GM12878 (cell line): ENCODE measurements around the gene SLC12A3. TPM values are rescaled to one million over a fixed set of nuclear protein-coding genes. Genes with fewer than 3 reads are reported as not detected.

Experiments used
- ATAC-seq: fragments of 200-7000 bp; cut with Tn5 transposase; 3 replicates; pipeline ENCODE4 v1.9.1; 2020; ENCODE audit warnings: mild to moderate bottlenecking, moderate library complexity
- BruUV-seq: library from RNA; stranded (reverse); fragments of 400-500 nt; replicated peaks from 2 replicates; lab custom pipeline; 2021; lab: Mats Ljungman, UMichigan
- CTCF ChIA-PET: fragments of 300-600 bp; sonication (Branson Sonifier 250); formaldehyde crosslinking; extraction: SDS; loops from one replicate; lab custom pipeline; 2021; ENCODE audit warnings: inconsistent platforms; lab: Yijun Ruan, JAX
- POLR2A ChIA-PET: fragments of 350-600 bp; formaldehyde crosslinking; extraction: SDS; loops from one replicate; lab custom pipeline; 2021; ENCODE audit warnings: inconsistent platforms; lab: Charles Lee
- RAD21 ChIA-PET: fragments of 300-600 bp; sonication (Branson Sonifier 250); formaldehyde crosslinking; loops from one replicate; lab custom pipeline; 2023; ENCODE audit warnings: antibody characterized with exemption; ENCODE audit not compliant: unreplicated experiment; lab: Charles Lee
- SMC1A ChIA-PET: fragments of 300-600 bp; sonication (Branson Sonifier 250); formaldehyde crosslinking; loops from one replicate; lab custom pipeline; 2023; ENCODE audit not compliant: unreplicated experiment, uncharacterized antibody; lab: Charles Lee
- DNase-seq: peaks from one replicate; pipeline ENCODE4 v3.0.0-alpha.2; 2011; ENCODE audit warnings: low read depth, low spot score
- FAIRE-seq: peaks from 3 replicates; lab custom pipeline; 2011; peaks lifted over from hg19 to GRCh38; lab: Jason Lieb, UNC
- H2AFZ ChIP-seq: 2 replicates; pipeline ENCODE4 v1.6.0; 2011; ENCODE audit warnings: low read depth, low read length, control low read depth; ENCODE audit not compliant: control insufficient read depth
- H3K27ac ChIP-seq: 2 replicates; pipeline ENCODE4 v1.5.1; 2011; ENCODE audit warnings: control low read depth; ENCODE audit not compliant: control insufficient read depth, insufficient read depth
- H3K27me3 ChIP-seq, 2 experiments: replicated peaks in 1 of 2; 2 replicates each; pipeline versions ENCODE4 v1.6.0 to v1.6.1; 2011; ENCODE audit warnings: low read length in 1 of 2; ENCODE audit not compliant: control insufficient read depth in 2 of 2, insufficient read depth in 2 of 2
- H3K36me3 ChIP-seq, 2 experiments: 2 replicates each; pipeline ENCODE4 v1.5.1; 2011; ENCODE audit warnings: low read length in 1 of 2; ENCODE audit not compliant: control insufficient read depth in 2 of 2, insufficient read depth in 2 of 2
- H3K4me1 ChIP-seq: 2 replicates; pipeline ENCODE4 v1.6.1; 2011; ENCODE audit warnings: mild to moderate bottlenecking, low read length, moderate library complexity, mixed read lengths; ENCODE audit not compliant: control insufficient read depth, insufficient read depth
- H3K4me2 ChIP-seq: 2 replicates; pipeline ENCODE4 v1.6.0; 2011; ENCODE audit warnings: control low read depth; ENCODE audit not compliant: control insufficient read depth, insufficient read depth
- H3K4me3 ChIP-seq: fragments of 200-600 bp; sonication (generic); 2 replicates; pipeline ENCODE4 v1.5.1; 2016
- H3K79me2 ChIP-seq: 2 replicates; pipeline ENCODE4 v1.6.0; 2011; ENCODE audit warnings: low read length; ENCODE audit not compliant: control insufficient read depth, insufficient read depth
- H3K9ac ChIP-seq: 2 replicates; pipeline ENCODE4 v1.8.0; 2011; ENCODE audit warnings: low read length, control low read depth, mixed read lengths; ENCODE audit not compliant: control insufficient read depth, insufficient read depth
- H3K9me3 ChIP-seq: replicated peaks from 3 replicates; pipeline ENCODE4 v1.5.1; 2011; ENCODE audit warnings: mild to moderate bottlenecking, low read length; ENCODE audit not compliant: control insufficient read depth, insufficient read depth
- H4K20me1 ChIP-seq: 2 replicates; pipeline ENCODE4 v1.6.0; 2011; ENCODE audit not compliant: control insufficient read depth, insufficient read depth
- HDGF ChIP-seq: fragments of 450-650 bp; IDR thresholded peaks from 2 replicates; pipeline ENCODE4 v1.6.1; 2016; ENCODE audit warnings: antibody characterized with exemption
- IKZF2 ChIP-seq, 2 experiments: fragments of 450-650 bp; IDR thresholded peaks; 2 replicates each; pipeline ENCODE4 v1.6.1; 2017; ENCODE audit warnings: mild to moderate bottlenecking in 2 of 2, moderate library complexity in 2 of 2
- JUNB ChIP-seq: IDR thresholded peaks from 2 replicates; pipeline ENCODE4 v1.6.1; 2016; ENCODE audit warnings: antibody characterized with exemption, mild to moderate bottlenecking
- MXI1 ChIP-seq: fragments of 150-350 bp; IDR thresholded peaks from 2 replicates; pipeline ENCODE4 v1.6.1; 2011; ENCODE audit warnings: low read depth, mild to moderate bottlenecking, inconsistent platforms, low read length, improper control_type of control experiment
- NBN ChIP-seq: fragments of 450-650 bp; IDR thresholded peaks from 2 replicates; pipeline ENCODE4 v1.6.1; 2016
- NFXL1 ChIP-seq: fragments of 450-650 bp; IDR thresholded peaks from 2 replicates; pipeline ENCODE4 v1.6.1; 2017; ENCODE audit warnings: antibody characterized with exemption, mild to moderate bottlenecking, borderline replicate concordance
- PML ChIP-seq: IDR thresholded peaks from 2 replicates; pipeline ENCODE4 v1.6.1; 2012; ENCODE audit warnings: low read length, inconsistent platforms
- POLR2AphosphoS5 ChIP-seq: IDR thresholded peaks from 2 replicates; pipeline ENCODE4 v1.6.1; 2011; ENCODE audit warnings: mild to moderate bottlenecking, low read length, inconsistent platforms
- SIX5 ChIP-seq: IDR thresholded peaks from 2 replicates; pipeline ENCODE4 v1.6.1; 2011; ENCODE audit warnings: mild to moderate bottlenecking, low read depth, low read length, moderate library complexity; ENCODE audit not compliant: severe bottlenecking
- SRF ChIP-seq, 2 experiments: IDR thresholded peaks; 2 replicates each; pipeline ENCODE4 v1.6.1; 2011; ENCODE audit warnings: low read depth in 2 of 2, low read length in 2 of 2, mild to moderate bottlenecking in 1 of 2, moderate library complexity in 1 of 2
- SUZ12 ChIP-seq: fragments of 200-600 bp; sonication (generic); IDR thresholded peaks from one replicate; pipeline ENCODE4 v1.6.1; 2018; ENCODE audit warnings: antibody characterized with exemption, mild to moderate bottlenecking; ENCODE audit not compliant: unreplicated experiment
- ZNF274 ChIP-seq: IDR thresholded peaks from one replicate; pipeline ENCODE4 v1.8.0; 2011; ENCODE audit not compliant: insufficient read length, insufficient read depth
- WGBS: methylation state at CpG from one replicate; pipeline ENCODE4 v1.1.6; 2016; ENCODE audit warnings: low lambda C conversion rate; ENCODE audit not compliant: insufficient replicate concordance, insufficient coverage; ENCODE audit errors: missing lambda C conversion rate; 5-methylcytosine and 5-hydroxymethylcytosine counted together
- in situ Hi-C: fragments of 300-500 bp; cut with MboI; formaldehyde crosslinking; loops from 9 replicates; pipeline ENCODE4 v1.14.3; 2018; ENCODE audit warnings: mixed read lengths
- intact Hi-C: fragments of 100-400 bp; cut with micrococcal nuclease; formaldehyde crosslinking; loops from one replicate; pipeline ENCODE4 v1.14.2; 2022; ENCODE audit not compliant: unreplicated experiment
- polyA plus RNA-seq, 11 experiments: library from polyadenylated mRNA; depleted of rRNA in 4 of 11; unstranded in 6 of 11; stranded (reverse) in 5 of 11; fragments of >200 nt; fragmentation: Nextera tagmentation in 4 of 11; fragmentation: Illumina TruSeq in 1 of 11; extraction: Ambion mirVana in 4 of 11; extraction: Trizol in 1 of 11; gene quantifications; 1 replicate in 1 of 11; 2 replicates in 10 of 11; pipeline versions ENCODE4 v1.2.1 to v1.2.3, GENCODE V29; 2011 to 2016; ENCODE audit warnings: inconsistent platforms in 2 of 11, missing spikeins in 2 of 11, low read depth in 1 of 11
- total RNA-seq, 4 experiments: library from RNA; depleted of rRNA in 3 of 4; stranded (reverse); fragments of >200 nt in 3 of 4; fragmentation: Illumina TruSeq in 1 of 4; extraction: Trizol in 1 of 4; gene quantifications; 2 replicates each; pipeline versions ENCODE4 v1.2.1 to v1.2.3, GENCODE V29; 2013 to 2021
- TF ChIP-seq, protein P1 (sequence below): IDR thresholded peaks from 2 replicates; pipeline ENCODE4 v1.6.1; 2011; ENCODE audit warnings: low read depth, mild to moderate bottlenecking, low read length, moderate library complexity, borderline replicate concordance; ENCODE audit errors: extremely low read depth
- TF ChIP-seq, protein P2 (sequence below): fragments of 150-350 bp; IDR thresholded peaks from 2 replicates; pipeline ENCODE4 v1.6.1; 2014; ENCODE audit warnings: mild to moderate bottlenecking, low read depth, low read length
- TF ChIP-seq, protein P3 (sequence below): fragments of 450-650 bp; IDR thresholded peaks from 2 replicates; pipeline ENCODE4 v1.6.1; 2017; ENCODE audit warnings: mild to moderate bottlenecking, moderate library complexity

SLC12A3 gene
- total and polyA plus RNA-seq, 10 of the 15 experiments (the other 5 are each of a cell fraction or from before 2014, with no cell fraction given): 0.05 to 6.3 (median 3.1) TPM

DNA sequence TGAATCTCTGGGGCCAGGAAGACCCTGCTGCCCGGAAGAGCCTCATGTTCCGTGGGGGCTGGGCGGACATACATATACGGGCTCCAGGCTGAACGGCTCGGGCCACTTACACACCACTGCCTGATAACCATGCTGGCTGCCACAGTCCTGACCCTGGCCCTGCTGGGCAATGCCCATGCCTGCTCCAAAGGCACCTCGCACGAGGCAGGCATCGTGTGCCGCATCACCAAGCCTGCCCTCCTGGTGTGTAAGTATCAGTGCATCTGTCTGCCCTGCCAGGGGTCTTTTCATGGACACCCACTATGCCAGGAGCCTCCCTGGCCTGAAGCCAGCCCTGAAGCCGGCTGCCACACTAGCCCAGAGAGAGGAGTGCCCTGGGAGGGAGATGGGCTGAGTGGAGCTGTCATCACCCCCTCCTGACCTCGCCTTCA, 96.9 kb downstream of the SLC12A3 start, which contains the start of gene CETP:
Gene CETP, plus strand, starts transcription at position 100 of the 431 bp plus-strand sequence. Its CDS starts 30 bp downstream, at position 130.
- Histone ChIP-seq H3K4me3 (no peak within 1 kb of the TSS), H3K36me3 (no peaks in the 10 kb centered on the region), H3K27me3 (no peaks in the 10 kb centered on the region), H3K27ac (no peak within 1 kb of the TSS), H3K9ac (no peak within 1 kb of the TSS), H3K9me3 (no peaks in the 10 kb centered on the region), H3K4me2 (no peak within 1 kb of the TSS), H3K4me1 (peaks cover 7% of the 10 kb centered on the region), H4K20me1 (no peaks in the 10 kb centered on the region), H3K79me2 (no peaks in the 10 kb centered on the region), H2AFZ (no peak within 1 kb of the TSS)
- ChIA-PET CTCF (interaction anchor here (0.9 to 17.5 kb wide), 9 partner anchors 8 to 169 kb away, joined by 3 to 420 read pairs (median 68); partner anchors contain the start of genes NLRC5 and SLC12A3), SMC1A (interaction anchor here (1.0 to 31.6 kb wide), 8 partner anchors 13 to 207 kb away, joined by 3 to 604 read pairs (median 44); partner anchors contain the start of gene NLRC5), POLR2A (interaction anchor here (1.1 to 1.5 kb wide), 2 partner anchors 17 to 33 kb away, joined by 3 to 4 read pairs; no protein-coding TSS in a partner anchor), RAD21 (interaction anchor here (0.9 to 16.8 kb wide), 5 partner anchors 21 to 167 kb away, joined by 3 to 376 read pairs (median 8); partner anchors contain the start of gene NLRC5)
- intact Hi-C loops: loop anchor here (5.0 kb wide), 1 partner anchor 35 kb away; no protein-coding TSS in a partner anchor
- DNase-seq: no peak
- no peak for FAIRE-seq
- TF ChIP-seq SIX5: no peak
- no peak for TF ChIP-seq IKZF2 (IDR thresholded peaks at IDR 0.05)
- TF ChIP-seq JUNB: no peak
- TF ChIP-seq, protein P1, sequence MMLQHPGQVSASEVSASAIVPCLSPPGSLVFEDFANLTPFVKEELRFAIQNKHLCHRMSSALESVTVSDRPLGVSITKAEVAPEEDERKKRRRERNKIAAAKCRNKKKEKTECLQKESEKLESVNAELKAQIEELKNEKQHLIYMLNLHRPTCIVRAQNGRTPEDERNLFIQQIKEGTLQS: no peak
- TF ChIP-seq HDGF: no peak
- TF ChIP-seq, protein P2, sequence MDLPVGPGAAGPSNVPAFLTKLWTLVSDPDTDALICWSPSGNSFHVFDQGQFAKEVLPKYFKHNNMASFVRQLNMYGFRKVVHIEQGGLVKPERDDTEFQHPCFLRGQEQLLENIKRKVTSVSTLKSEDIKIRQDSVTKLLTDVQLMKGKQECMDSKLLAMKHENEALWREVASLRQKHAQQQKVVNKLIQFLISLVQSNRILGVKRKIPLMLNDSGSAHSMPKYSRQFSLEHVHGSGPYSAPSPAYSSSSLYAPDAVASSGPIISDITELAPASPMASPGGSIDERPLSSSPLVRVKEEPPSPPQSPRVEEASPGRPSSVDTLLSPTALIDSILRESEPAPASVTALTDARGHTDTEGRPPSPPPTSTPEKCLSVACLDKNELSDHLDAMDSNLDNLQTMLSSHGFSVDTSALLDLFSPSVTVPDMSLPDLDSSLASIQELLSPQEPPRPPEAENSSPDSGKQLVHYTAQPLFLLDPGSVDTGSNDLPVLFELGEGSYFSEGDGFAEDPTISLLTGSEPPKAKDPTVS: no peak
- no peak for TF ChIP-seq PML
- no peak for TF ChIP-seq NBN
- TF ChIP-seq POLR2AphosphoS5: no peak
- TF ChIP-seq NFXL1: no peak
- TF ChIP-seq SUZ12: no peak
- TF ChIP-seq SRF (IDR thresholded peaks at IDR 0.05; ENCODE audit: low read depth in 2 of 2, low read length in 2 of 2): no peak
- TF ChIP-seq ZNF274: no peak
- TF ChIP-seq MXI1: no peak
- TF ChIP-seq, protein P3, sequence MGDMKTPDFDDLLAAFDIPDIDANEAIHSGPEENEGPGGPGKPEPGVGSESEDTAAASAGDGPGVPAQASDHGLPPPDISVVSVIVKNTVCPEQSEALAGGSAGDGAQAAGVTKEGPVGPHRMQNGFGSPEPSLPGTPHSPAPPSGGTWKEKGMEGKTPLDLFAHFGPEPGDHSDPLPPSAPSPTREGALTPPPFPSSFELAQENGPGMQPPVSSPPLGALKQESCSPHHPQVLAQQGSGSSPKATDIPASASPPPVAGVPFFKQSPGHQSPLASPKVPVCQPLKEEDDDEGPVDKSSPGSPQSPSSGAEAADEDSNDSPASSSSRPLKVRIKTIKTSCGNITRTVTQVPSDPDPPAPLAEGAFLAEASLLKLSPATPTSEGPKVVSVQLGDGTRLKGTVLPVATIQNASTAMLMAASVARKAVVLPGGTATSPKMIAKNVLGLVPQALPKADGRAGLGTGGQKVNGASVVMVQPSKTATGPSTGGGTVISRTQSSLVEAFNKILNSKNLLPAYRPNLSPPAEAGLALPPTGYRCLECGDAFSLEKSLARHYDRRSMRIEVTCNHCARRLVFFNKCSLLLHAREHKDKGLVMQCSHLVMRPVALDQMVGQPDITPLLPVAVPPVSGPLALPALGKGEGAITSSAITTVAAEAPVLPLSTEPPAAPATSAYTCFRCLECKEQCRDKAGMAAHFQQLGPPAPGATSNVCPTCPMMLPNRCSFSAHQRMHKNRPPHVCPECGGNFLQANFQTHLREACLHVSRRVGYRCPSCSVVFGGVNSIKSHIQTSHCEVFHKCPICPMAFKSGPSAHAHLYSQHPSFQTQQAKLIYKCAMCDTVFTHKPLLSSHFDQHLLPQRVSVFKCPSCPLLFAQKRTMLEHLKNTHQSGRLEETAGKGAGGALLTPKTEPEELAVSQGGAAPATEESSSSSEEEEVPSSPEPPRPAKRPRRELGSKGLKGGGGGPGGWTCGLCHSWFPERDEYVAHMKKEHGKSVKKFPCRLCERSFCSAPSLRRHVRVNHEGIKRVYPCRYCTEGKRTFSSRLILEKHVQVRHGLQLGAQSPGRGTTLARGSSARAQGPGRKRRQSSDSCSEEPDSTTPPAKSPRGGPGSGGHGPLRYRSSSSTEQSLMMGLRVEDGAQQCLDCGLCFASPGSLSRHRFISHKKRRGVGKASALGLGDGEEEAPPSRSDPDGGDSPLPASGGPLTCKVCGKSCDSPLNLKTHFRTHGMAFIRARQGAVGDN: no peak
- in situ Hi-C loops: loop anchor here (5.0 kb wide), 1 partner anchor 210 kb away; no protein-coding TSS in a partner anchor
- WGBS: 81% methylated on average over 12 of the region's 12 CpGs
- ATAC-seq: no peak
- BruUV-seq: no TSS peak
